NCI-H1105 treated with DMSO at 0.1 percent for 48 hours (cell line): ENCODE measurements around the gene LCE5A.
A peak's percentile ranks its signal among the peaks of the same experiment; 100 is the strongest.
"Not testable (repeated sequence)": the region's sequence is repeated elsewhere in the genome, so short reads cannot be mapped to it uniquely, and the experiment has no call there.

ENCODE experiments used
- DNase-seq: peaks from one replicate; lab custom pipeline; 2025; lab: John Stamatoyannopoulos, UW

Gene LCE5A, protein sequence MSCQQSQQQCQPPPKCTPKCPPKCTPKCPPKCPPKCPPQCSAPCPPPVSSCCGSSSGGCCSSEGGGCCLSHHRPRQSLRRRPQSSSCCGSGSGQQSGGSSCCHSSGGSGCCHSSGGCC

DNA sequence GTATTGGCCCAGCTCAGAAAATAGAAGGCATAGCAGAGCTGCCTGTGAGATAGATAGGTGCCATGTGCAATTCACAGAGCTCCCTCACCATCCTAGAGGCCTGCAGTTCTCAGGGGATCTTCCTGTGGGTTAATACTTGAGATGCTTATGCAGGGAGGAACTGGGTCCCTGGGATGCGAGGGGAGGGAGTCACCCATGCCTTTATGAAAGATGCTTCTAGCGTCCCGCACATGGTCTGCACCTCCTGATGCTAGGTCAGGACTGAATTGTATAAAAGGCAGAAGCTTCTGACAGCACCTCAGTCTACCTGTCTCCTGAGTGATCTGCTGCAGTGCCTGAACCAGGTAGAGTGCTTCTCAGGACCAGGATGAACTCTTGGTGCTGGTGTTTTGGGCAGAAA is at the start of gene LCE5A:
LCE5A (plus strand) TSS at position 301 of the 400 bp plus-strand sequence. CDS start 732 bp downstream, outside the sequence.
- no peak for DNase-seq

DNA sequence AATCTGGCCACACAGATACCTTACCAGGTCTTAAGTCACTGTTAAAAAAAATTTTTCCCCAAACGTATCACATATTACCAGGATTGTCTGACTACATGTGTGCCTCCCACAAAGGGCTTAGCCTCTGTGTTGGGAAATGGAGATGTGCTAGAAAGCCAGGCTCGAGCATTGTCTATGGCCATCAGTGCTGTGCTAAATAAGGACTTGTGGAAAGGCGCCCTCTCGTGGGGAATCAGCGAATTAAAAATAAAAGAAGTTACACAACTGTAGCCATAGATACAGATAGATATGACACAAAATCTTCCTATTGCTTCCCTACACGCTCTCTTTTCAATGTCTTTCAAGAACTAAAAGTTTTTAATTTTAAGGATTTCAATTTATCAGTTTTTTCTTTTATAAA is 49.1 kb upstream of the LCE5A start:
- DNase-seq = peak; percentile 26

DNA sequence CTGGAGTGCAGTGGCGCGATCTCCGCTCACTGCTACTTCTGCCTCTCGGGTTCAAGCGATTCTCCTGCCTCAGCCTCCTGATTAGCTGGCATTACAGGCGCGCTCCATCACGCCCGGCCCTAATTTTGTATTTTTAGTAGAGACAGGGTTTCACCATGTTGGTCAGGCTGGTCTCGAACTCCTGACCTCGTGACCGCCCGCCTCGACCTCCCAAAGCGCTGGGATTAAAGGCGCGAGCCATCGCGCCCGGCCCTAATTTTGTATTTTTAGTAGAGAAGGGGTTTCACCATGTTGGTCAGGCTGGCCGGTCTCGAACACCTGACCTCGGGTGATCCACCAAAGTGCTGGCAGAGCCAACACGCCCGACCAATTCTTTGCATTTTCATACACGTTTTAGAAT is 48.0 kb upstream of the LCE5A start:
- no peak for DNase-seq

DNA sequence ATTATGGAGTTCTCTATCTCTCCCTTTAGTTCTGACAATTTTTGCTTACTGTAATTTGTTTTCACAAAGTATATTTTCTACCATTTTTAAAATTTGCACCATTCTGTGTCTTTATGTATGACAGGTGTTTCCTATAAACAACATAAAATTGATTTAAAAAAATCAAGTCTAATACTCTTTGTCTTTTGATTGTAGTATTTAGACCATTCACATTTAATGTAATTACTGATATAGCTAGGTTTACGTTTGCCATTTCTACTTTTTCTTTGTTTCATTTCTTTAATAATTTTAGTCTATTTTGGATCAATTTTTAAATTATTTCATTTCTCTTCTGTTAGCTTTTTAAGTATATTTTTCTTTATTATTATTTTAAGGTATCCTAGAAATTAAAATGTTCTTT is 44.4 kb upstream of the LCE5A start:
- no peak for DNase-seq

DNA sequence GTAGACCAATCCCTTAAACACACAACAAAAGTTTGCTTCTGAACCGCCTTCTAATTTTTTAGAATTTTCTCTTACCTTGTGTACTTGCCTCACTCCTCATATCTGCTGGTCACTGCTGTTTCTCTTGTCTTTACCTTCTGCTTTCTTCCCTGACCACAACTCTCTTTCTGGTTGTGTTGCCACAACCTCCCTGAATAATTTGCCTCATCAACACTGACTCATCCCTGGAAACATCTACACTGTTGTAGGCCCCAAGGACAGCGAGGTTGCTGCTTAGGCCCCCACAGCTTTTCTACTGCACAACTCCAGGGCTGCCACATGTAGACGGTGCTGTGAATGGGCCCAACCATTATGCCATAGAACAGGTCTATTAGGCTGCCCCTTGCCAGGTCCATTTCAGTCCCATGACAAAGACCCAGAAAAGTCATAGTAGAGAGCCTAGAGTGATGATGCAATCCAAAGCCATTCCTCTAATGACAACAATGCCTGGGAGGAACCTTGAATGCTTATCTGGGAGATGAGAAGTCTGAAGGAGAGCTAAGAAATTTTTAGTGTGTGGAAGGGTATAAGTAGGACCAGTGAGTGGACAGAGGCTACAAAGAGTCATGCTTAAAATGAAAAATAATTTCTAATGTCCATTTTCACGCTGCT is 36.6 kb upstream of the LCE5A start:
- DNase-seq = no peak

DNA sequence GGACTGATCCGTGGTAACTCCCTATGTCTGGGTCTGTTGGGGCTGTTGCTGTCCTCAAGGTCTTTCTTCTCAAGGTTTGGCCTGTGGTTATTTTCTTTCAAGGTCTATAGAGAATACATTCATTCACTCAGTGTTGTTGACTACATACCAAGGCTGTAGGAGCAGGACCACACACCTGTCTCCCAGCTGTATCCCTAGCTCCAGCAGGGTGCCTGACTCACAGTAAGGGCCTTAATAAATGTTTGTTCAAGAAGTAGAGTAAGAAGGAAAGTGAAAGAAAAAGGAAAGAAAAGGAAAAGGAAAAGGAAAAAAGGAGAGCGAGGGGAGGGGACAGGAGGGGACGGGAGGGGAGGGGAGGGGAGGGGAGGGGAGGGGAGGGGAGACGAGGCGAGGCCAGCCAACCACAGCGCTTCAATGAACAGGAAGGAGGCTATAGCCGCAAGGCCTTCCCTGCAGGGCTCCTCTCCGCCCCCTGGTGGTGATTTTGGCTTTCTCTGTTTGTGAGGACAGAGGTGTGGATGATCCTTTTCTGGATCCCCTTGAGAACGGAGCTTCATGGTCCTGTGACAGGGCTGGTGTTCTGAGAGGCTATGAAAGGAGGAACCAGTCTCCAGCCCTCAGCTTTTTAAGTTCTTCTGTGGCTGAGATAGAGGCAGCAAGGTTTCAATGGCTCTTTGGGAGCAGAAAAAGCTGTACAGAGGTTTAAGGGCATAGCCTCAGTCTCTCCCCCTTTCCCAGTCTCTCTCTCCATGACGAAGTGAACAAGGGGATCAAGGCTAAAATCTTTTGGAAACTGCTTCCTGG is 30.6 kb upstream of the LCE5A start:
- no peak for DNase-seq

DNA sequence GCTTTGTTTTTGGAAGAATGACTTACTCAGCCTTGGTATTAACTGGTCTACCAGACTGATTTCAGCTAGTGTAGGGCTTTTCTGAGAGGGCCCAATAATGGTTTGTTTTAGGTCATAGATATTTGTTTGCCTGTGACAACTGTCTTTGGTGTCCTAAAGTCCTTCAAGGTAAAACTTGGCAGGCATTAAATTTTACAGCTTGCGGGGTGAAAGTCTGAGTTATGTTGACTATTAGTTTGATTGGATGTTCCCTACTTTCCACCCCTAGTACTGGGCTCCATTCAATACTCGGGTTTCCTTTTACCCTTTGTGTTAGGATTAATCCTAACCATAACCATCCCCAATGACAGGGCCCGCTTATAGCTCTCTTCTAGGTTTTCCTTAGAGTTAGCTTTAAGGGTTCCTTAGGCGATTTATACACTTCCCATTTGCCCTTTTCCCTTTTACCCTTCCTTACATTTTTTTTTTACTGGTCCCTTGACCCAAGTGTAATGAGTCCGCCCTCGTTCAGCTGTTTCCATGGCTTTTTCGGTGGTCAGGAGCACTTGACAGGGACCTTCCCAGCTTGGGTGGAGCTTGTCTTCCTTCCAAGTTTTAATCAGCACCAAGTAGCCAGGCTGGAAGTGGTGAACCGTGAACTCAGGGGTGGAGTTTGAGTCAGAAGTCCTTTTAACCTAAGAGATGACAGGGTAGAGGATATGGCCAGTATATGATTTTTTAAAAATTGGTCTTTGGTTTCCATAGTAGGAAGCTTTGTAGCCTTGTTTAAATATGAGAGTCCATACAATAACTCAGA is 28.5 kb upstream of the LCE5A start:
- no peak for DNase-seq

DNA sequence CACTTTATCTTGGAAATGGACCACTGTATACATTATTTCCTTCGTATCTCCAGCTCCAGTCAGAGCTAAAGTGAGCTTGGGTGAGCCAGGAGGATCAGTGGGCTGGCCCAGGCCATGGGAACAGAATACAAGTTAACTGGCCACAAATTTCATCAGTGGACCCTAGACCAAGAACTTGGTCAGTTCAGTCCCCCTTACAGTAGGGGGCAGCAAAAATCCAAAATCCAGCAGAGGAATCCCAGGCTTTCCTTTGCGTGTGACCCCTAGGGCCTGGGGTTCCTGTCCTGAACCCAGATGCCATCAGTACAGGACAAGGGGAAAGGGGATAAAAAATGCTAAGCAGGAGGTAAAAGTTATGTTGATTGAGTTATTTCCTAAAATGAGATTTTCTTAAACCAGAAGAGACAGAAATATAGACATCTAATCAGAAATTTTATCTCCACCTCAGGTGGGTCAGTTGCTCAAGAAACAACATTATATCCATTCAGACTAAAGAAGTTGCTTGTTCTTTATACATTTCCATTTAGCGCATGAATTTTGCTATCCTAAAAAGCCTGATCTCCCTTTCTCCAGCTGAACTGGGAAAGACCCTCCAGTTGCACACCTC is 24.1 kb upstream of the LCE5A start:
- DNase-seq = no peak

DNA sequence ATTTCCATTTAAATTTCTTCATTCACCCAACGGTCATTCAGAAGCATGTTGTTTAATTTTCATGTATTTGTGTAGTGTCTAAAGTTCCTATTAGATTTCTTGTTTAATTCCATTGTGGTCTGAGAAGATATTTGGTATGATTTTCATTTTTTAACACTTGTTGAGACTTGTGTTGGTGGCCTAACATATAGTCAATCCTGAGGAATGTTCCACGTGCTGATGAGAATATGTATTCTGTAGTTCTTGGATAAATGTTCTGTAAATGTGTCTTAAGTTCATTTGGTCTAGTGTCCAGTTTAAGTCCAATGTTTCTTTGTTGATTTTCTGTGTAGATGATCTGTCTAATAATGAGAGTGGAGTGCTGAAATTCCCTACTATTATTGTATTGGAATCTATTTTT is 22.7 kb upstream of the LCE5A start:
- DNase-seq = no peak

DNA sequence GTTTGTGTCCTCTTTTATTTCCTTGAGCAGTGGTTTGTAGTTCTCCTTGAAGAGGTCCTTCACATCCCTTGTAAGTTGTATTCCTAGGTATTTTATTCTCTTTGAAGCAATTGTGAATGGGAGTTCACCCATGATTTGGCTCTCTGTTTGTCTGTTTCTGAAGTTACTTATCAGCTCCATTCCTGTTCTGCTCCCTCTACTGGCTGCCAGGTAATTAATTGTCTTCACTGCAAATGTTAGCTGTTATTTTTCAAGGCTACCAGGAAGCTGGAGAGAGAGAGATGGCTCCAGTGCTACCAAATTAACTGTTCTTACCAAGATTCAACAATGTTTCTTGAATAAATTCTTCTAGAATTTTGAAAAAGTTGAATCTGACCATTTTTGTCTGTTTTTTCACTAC is 19.1 kb upstream of the LCE5A start:
- not testable (repeated sequence) for DNase-seq

DNA sequence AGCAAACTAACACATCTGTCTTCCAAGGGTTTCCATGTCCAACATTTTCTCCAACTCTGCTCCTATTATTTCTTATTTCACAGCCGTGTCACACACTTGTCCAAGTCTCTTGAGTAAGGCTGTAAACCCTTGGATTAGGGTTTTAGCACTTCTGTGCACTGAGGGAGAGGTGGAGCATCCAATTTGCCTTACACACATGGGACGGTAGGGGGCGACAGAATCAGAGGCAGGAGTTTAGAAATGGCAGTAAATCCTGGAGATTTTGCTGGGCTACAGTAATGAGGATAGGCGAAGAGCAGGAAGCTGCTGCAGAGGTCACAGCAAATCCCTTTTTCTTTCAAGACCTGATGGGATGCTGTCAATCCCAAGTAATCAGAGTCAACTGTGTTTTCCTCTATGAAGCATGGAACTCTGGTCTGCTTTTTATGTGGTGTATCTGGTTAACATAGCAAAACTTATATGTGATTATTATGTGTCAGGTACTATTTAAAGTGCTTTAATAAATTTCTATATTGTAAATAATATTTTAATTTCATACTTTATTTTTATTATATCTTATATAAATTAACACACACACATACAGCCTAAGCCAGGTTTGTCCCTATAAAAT is 15.4 kb upstream of the LCE5A start:
- DNase-seq = no peak

DNA sequence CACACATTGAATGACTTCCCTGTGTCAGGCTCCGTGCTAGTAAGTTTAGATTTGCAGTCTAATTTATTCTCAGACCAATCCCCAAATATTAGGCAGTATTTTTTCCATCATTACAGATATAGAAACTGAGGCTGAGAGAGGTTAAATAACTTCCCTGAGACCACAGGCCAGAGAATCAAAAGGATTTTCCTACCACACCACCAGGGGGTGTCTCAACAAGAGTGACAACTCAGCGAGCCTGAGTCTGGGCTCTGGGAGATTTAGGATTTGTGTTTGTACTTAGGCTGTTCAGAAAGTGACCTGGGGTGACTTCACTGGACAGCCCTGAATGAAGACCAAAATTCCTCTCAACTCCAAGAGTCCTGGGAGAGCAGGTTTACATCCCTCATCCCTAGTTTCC is 13.3 kb upstream of the LCE5A start:
- DNase-seq = no peak

DNA sequence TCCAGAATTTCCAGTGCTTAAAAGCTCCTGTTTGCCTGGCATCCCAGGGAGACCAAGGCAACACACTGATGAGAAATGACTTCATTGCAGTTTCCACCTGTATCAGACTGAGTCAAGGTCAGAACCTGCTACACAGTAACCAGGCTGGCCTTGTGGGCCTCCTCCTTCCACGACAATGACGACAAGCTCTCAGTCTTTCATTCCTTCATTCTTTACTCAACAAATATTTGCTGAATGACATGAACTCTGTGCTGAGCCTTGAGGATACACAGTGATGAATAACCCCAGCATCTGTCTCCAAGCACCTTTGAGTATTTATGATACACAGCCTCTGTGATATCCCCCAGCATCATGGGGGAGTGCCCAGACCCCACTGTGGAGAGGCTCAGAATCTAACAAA is 8.9 kb upstream of the LCE5A start:
- DNase-seq = no peak

DNA sequence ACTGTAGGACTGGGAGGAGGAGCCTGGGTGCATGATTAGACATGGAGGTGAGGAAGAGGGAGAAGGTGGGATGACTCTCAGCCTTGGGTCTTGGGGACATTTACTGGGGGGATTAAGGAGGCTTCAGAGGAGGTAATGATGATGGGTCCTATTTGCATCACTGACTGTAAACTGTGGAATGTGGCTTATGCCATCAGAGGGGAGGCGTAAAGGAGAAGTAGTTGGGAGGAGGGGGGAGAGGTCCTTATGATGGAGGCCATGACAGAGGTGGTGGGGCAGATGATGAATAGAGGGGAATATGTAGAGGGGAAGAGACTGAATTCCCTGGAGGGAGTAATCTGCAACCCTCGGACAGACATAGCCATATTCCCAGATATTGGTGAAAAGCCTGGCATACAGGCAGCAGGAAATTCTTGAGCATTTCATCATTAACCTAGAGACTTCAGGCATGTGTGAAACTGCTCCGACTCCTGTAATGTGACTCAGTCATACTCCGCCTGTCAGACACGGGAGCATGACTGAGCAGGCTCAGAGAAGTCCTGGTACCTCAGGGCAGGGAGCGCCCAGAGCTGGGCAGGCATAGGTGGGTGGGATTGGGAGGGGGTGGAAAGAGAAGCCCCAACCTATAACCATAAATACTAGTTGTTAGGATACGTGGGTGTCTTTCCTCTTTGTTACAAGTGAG is 8.0 kb upstream of the LCE5A start:
- DNase-seq = no peak

DNA sequence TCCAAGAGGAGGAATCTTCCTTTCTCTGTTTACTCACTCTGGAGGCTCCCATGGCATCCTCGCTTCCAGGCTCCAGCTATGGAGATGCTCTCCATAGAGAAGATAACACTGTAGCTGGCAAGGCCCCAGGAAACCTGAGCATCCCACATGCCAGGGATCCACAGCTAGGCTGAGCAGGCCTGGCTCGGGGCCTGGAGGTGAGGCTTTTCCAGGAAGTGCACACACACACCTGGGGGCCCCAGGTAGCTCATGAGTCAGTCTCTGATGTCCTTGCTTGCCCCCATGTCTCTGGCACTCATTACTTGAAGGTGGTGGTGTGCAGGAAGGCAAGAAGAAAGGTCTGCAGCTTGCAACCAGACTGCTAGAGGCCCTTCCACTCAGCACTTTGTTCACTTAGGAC is 5.5 kb upstream of the LCE5A start:
- no peak for DNase-seq

DNA sequence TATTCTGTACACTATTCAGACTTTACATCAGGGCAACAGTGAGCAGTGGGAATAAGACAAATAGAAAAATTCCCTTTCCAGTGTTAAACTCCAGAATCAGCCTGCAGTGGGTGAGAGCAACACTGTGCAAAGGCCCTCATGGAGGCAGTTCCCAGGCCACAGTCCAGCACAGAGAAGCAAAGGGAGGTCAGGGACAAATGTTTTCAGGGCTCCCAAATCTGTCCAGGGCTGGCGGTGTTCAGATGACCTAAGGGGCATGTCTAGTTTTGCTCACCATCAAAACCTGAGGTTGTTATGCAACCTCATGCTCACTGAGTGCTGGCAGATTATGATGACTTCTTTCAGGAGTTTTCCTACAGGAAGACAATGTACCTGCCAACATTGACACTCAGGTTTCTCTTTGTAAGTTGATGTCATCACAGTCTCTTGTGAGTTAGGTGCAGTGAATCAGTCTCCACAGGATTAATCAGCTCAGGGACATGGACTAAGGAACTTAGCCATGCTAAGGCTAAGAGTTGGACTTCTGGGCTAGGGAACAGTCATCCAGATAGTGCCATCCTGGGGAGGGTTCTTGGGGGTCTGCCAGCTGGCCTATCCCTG is 3.6 kb upstream of the LCE5A start:
- no peak for DNase-seq

DNA sequence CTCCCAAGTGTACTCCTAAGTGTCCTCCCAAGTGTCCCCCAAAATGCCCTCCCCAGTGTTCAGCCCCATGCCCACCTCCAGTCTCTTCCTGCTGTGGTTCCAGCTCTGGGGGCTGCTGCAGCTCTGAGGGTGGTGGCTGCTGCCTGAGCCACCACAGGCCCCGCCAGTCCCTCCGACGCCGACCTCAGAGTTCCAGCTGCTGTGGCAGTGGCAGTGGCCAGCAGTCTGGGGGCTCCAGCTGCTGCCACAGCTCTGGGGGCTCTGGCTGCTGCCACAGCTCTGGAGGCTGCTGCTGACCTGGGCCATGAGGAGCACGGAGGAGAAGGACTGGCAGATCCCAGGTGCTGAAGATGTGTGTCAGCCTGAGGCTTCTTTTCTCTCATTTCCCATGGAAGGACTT is 993 bp downstream of the LCE5A start:
- no peak for DNase-seq

DNA sequence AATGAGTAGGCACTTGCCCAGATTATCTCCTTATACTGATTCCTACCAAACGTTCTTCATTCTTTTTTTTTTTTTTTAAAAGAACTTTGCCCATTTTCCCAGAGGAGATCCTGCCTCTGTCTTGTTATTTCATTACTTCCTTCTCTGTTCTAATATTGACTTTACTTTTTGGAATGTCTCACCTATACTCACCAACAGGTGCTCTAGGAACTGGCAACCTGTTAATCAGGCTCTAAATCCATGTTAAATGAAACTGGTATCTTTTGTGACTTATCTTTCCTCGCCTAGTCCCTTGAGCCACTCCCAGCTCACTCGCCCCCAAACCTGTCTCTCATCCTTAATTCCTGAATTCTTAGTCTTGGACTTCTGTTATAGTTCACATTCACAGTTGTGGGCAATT is 2.5 kb downstream of the LCE5A start:
- DNase-seq = no peak

DNA sequence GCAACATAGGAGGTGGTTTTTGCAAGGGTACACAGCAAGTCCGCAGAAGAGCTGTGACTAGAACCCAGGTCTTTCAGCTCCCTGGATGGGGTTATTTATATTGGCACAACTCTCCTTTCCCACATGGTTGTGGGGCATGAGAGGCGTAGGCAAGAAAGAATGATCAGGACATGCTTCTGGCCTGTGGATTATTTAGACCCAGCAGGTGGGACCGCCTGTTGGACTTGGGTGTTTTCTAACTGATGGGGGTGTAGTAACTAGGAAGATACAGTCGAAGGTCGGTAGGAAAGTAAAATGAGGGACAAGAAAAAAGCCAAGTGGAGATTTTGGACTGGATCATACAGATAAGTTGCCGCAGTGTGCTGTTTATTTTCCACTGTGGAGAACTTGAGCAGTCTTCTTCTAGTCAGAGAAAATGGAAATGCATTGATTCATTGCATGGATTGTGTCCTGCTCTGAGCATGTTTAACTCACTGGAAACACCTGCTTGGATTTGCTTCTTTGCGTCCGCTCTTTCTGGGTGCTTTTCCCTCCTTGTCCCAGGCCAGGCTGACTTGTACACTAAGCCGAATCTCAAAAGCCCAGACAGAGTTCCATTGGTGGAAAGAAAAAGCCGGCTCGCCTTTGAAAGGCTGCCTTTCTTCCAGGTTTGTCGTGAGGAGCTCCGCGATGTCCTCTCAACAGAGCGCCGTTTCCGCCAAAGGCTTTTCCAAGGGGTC is 4.3 kb downstream of the LCE5A start:
- no peak for DNase-seq

DNA sequence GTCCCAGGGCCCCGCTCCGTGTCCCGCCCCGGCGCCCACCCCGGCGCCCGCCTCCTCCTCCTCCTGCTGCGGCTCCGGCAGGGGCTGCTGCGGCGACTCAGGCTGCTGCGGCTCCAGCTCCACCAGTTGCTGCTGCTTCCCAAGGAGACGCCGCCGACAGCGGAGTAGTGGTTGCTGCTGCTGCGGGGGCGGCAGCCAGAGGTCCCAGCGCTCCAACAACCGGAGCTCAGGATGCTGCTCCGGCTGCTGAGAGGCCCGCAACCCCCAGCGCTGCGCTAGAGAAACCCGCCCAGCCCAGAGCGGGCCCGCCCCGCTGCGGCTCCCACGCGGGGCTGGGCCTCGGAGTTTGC is 4.8 kb downstream of the LCE5A start:
- DNase-seq = peak; percentile 2
